HG03064 (cell line): ENCODE data around the gene RCOR2.
"Not testable (repeated sequence)": the region's sequence is repeated elsewhere in the genome, so short reads cannot be mapped to it uniquely, and the experiment has no call there.

Experiments used
- ATAC-seq: cut with Tn5 transposase; IDR thresholded peaks from one replicate; pipeline ENCODE4 v1.9.1; 2021; ENCODE audit warnings: low read depth; ENCODE audit not compliant: unreplicated experiment

The RCOR2 gene

DNA sequence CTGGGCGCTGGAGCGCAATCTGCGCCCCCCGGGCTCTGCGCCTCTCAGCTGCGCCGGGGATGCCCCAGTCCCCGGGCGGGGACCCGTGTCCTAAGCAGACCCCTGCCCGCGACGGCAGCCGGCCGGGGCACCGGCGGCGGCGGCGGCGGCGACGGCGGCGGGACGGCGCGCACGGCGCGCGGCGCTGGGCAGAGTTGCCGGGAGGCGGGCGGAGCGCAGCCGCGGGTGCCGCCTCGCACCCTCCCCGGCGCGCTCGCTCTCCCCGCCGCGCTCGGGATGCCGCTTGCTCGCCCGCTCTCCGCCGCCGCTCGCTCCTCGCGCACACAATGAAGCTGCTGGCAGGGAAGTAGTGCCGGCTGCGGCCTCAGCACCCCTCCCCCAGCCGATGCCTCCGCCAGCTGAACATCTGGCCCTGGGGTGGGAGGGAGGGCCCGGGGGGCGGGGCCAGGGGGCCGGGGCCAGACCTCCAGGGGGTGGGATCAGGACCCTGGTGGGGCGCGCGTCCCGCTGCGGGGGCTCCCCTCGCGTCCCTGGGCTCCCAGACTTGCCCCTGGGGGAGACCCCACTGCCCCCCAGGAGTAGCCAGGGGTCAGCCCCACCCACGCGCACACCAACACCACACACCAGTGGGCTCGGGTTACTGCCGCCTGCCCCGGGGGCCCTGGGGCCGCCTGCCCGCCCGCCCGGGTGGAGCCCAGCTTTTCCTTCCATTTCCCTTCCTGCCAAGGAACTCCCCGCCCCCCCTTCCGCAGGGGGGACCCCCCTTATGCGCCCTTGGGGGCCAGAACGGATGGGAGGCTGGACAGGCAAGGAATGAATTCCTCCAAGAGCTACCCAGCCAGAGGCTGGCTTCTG lies at the start of gene RCOR2:
Gene RCOR2, minus strand, starts transcription at position 328 of the 855 bp plus-strand sequence. CDS start 708 bp downstream, outside the sequence.
- ATAC-seq: no peak

- ATAC-seq: no peak
Measured at GRCh38 chr11:63966444-63966843, 49.5 kb upstream of the RCOR2 start.

- not testable (repeated sequence) for ATAC-seq
Measured at GRCh38 chr11:63963895-63964294, 46.9 kb upstream of the RCOR2 start.

DNA sequence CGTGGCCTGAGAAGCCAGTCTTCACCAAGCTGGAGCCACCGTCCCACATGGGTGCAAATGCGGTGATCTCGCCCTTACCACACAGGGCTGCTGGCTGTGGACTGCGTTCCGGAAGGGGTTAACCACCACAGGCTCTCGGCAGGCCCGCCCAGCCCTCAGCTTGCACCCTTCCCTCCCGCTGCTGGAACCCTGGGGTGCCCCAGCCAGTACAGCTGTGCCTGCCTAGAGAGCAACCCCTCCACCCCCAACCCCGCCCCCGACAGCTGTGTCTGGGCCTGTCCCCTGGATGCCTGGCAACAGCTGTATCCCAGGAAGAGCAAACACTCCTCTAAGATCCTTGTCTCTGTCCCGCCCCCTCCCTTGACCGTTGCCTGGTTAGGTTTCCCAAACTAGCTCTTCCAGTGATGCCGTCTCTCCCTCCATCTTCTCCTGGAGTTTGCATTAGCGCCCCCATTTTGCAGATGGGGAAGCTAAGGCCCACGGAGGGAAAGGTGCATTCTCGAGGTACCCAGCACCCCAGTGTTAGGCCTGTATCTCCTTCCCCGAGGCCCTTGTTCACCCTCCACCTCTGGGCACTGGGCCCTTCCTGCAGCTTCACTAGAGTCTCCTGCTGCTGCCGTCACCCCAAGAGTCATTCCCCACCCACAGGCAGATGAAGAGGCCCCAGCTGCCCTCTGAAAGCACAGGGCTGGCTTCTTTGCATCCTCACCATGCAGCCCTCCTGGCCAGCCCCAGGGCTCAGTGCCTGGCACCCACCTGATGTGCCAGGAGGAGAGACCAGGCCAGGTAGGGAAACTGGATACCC lies 44.8 kb upstream of the RCOR2 start:
- ATAC-seq: no peak

DNA sequence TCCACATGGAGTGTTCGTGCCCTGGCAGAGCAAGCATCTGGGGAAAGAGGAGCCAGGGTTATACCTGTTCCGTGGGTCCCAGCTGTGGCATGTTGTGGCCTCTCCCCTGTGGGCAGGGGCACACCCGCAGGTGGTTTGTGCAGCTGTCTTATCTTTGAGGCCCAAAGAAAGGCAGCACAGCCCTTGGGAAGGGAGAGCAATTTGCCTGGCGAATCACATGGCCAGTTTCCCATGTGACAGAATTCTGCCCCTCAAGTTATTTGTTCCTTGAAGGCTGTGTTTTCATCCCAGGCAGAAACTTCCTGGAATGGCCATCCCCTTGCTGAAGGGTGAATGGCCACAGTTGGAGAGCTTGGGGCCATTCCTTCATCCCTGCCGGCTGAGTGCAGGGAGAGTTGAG lies 41.0 kb upstream of the RCOR2 start:
- no peak for ATAC-seq

- ATAC-seq: no peak
Measured at GRCh38 chr11:63952570-63952969, 35.6 kb upstream of the RCOR2 start.

- no peak for ATAC-seq
Measured at GRCh38 chr11:63951779-63952536, 35.0 kb upstream of the RCOR2 start.

GRCh38 chr11:63945477-63946163 lies 28.7 kb upstream of the RCOR2 start:
- ATAC-seq: no peak

GRCh38 chr11:63944987-63945386 lies 28.0 kb upstream of the RCOR2 start:
- no peak for ATAC-seq

DNA sequence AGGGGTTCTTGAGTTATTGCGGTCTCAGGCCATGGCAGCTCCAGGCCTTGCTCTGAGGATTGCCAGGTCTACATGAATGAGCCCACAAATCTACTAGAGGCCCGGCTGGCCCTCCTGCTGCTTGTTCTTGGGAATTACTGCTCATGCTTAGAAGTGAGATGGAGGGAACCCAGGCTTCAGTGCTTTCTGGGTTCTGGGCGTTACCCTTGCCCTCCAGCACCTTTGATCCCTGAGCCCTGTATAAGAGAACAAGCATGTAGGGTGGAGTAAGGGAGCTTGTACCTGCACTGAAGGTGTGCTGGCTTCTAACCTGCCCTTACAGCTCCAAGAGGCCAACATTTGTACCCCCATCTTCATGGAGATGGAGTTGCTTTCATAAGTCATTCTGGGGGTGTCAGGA lies 25.8 kb upstream of the RCOR2 start:
- ATAC-seq: no peak

- no peak for ATAC-seq
Measured at GRCh38 chr11:63941901-63942300, 24.9 kb upstream of the RCOR2 start.

GRCh38 chr11:63940786-63941185 lies 23.8 kb upstream of the RCOR2 start:
- ATAC-seq: no peak

DNA sequence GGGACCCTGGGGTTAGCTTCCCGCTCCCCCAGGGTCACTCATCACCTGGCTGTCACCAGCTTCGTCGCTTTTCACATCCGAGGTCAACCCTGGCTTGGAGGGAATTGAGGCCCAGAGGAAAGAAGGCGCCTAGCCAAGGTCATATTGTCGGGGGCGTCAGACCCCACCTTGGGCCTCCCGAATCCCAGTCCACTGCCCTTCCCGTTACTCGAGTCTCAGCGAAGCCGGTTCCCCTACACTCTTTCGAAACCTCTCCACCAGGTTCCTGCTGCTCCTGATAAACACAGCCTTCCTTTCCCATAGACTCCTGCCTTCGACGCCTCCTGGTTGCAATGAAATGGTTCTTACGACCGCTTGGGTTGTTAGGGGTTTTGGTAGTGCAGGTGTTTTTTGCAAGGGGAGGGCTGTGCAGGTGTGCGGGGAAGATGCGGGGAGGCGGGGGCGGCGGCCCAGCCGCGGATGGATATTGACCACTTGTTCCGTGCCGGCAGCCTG lies 22.5 kb upstream of the RCOR2 start:
- ATAC-seq: no peak

GRCh38 chr11:63938479-63939396 lies 21.8 kb upstream of the RCOR2 start, which contains the start of gene NAA40:
Gene NAA40 (plus strand): TSS chr11:63939002. CDS start chr11:63939097, 95 bp downstream.
- peak; percentile 73 for ATAC-seq

DNA sequence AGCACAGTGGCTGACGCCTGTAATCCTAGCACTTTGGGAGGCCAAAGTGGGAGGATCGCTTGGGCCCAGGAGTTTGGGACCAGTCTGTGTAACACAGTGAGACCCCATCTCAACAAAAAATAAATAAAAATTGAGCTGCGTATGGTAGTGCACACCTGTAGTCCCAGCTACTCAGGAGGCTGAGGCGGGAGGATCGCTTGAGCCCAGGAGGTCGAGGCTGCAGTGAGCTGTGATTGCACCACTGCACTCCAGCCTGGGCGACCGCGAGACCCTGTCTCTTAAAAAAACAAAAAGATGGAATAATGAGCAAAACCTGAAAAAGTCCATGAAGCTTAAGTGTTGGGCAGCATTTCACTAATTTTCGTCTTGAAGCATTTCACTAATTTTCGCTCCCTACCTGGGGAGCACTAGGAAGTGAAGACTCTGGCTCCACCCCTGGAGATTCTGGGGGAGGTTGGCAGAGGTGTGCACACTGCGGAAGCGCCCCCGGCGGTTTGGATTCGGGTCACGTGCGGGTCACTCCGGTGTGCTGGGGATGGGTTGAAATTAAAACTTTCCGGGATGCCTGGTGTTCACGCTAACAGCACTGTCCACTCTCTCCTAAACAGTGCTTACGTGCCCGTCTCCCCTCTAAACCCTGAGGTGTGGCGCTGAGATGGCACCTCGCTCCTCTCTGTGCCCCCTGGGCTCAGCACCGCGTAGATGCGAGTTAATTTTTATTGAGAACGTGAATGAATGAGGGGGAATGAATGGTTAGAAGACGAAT lies 20.9 kb upstream of the RCOR2 start:
- ATAC-seq: peak; percentile 23

- ATAC-seq: no peak
Measured at GRCh38 chr11:63933459-63933858, 16.5 kb upstream of the RCOR2 start.

GRCh38 chr11:63931876-63932275 lies 14.9 kb upstream of the RCOR2 start:
- no peak for ATAC-seq

DNA sequence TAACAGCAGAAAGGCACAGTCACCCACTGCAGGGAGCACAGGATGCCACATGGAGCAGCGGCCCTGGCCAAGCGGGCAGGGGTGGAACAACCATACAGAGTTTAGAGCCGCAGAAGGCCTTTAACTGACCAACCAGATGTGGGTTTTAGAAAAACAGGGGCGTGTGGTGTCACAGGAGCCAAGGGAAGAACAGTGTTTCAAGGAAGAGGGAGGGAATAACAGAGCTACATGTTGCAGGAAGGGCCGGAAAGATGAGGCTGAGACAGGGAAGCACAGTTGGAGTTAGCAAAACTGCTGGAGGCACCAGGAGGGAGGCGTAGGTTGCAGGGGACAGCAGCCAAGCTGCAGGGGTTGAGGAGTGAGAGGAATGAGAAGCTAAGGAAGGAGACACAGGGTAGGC lies 14.1 kb upstream of the RCOR2 start:
- ATAC-seq: no peak
